SU-DHL-6 (cell line): ENCODE results near the gene DBN1.

Experiments
- H2AFZ ChIP-seq: fragments of 200-600 bp; sonication (generic); 2 replicates; pipeline ENCODE4 v1.6.1; 2014; ENCODE audit warnings: low read depth, mild to moderate bottlenecking, moderate library complexity, mixed read lengths, antibody characterized with exemption, low read length; ENCODE audit not compliant: severe bottlenecking
- H3F3A ChIP-seq: fragments of 200-600 bp; shearing (Covaris generic); 2 replicates; pipeline ENCODE4 v1.6.0; 2016; ENCODE audit warnings: antibody characterized with exemption, mild to moderate bottlenecking; ENCODE audit not compliant: insufficient read depth
- H3K27ac ChIP-seq: fragments of 200-600 bp; sonication (generic); 2 replicates; pipeline ENCODE4 v1.5.1; 2016; ENCODE audit warnings: low read depth, mild to moderate bottlenecking, low read length, moderate library complexity, mixed read lengths
- H3K27me3 ChIP-seq: fragments of 200-600 bp; sonication (generic), shearing (Covaris generic); 2 replicates; pipeline ENCODE4 v1.6.0; 2014; ENCODE audit warnings: mild to moderate bottlenecking, low read length
- H3K36me3 ChIP-seq: fragments of 200-600 bp; sonication (generic); 2 replicates; pipeline ENCODE4 v1.6.1; 2014; ENCODE audit warnings: mild to moderate bottlenecking, low read length, mixed read lengths
- H3K4me2 ChIP-seq: fragments of 300-600, 200-600 bp; shearing (Covaris generic), sonication (generic); 2 replicates; pipeline ENCODE4 v1.6.0; 2014; ENCODE audit warnings: low read length, low read depth, mild to moderate bottlenecking; ENCODE audit not compliant: poor library complexity, severe bottlenecking
- H3K4me3 ChIP-seq: fragments of 200-600 bp; sonication (generic); 2 replicates; pipeline ENCODE4 v1.5.1; 2014; ENCODE audit warnings: antibody characterized with exemption, low read length, mild to moderate bottlenecking, mixed read lengths; ENCODE audit not compliant: insufficient read depth, poor library complexity, severe bottlenecking
- H3K79me2 ChIP-seq: fragments of 200-600 bp; sonication (generic); 2 replicates; pipeline ENCODE4 v1.6.1; 2014; ENCODE audit warnings: mild to moderate bottlenecking, low read length, moderate library complexity; ENCODE audit not compliant: insufficient read depth
- H3K9ac ChIP-seq: fragments of 200-600 bp; sonication (generic); 2 replicates; pipeline ENCODE4 v1.7.0; 2014; ENCODE audit warnings: mild to moderate bottlenecking, low read length
- H3K9me2 ChIP-seq: fragments of 200-600 bp; sonication (generic); replicated peaks from 2 replicates; pipeline ENCODE4 v1.6.1; 2014; ENCODE audit warnings: low read length; ENCODE audit not compliant: insufficient read depth
- H3K9me3 ChIP-seq: fragments of 200-600 bp; sonication (generic); 2 replicates; pipeline ENCODE4 v1.6.1; 2014; ENCODE audit warnings: low read length, mixed read lengths; ENCODE audit not compliant: insufficient read depth
- H4K20me1 ChIP-seq: fragments of 200-600 bp; sonication (generic); 2 replicates; pipeline ENCODE4 v1.6.1; 2014; ENCODE audit warnings: low read depth, mild to moderate bottlenecking, antibody characterized with exemption, low read length, moderate library complexity, mixed read lengths
- EZH2phosphoT487 ChIP-seq: fragments of 200-600 bp; sonication (generic), shearing (Covaris generic); conservative IDR thresholded peaks from 2 replicates; pipeline ENCODE4 v1.6.1; 2018; ENCODE audit warnings: mild to moderate bottlenecking, antibody characterized with exemption, low read length, moderate library complexity, mixed read lengths
- TF ChIP-seq, protein P1 (sequence below): fragments of 200-600 bp; sonication (generic); IDR thresholded peaks from one replicate; pipeline ENCODE4 v1.5.1; 2017; ENCODE audit warnings: antibody characterized with exemption, mild to moderate bottlenecking, low read length, moderate library complexity; ENCODE audit not compliant: insufficient read depth, poor library complexity, severe bottlenecking

Gene DBN1

DNA sequence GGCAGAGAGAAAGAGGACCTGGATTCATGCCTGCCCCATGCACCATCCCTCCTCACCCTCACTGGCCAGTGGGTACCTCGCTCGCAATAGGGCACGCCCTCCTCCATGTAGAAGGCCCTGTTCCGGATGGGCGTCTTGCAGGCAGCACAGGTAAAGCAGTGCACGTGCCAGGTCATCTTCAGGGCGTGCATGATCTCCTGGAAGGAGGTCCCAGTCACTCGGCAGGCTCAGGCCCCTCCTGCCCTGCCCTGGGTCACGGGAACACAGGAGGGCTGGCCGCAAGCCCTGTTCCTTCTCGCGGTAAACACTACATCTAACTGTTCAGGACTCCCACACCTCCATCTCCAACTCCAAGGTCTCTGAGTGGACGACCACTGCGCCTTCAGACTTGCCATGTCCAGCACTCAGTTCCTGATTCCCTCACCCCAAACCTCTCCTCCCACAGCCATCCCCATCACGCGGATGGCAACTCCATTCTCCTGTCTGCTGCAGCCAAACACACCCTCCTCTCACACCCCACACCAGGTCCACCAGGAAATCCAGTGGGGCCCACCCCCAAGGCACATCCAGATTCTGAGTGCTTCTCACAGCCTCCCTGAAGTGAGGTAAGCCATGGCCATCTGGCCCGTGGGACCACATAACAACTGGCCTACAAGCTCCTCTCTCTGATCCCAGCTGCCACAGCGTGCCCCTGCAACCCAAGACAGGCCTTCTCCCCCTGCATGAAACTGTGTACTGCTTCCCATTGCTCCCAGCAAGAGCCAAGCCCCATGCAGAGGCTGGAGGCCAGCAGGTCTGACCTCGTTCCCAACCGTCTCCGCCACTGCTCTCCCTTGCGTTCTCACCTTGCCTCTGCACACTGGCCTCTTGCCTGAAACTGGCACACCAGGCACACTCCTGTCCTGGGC lies 10.8 kb upstream of the DBN1 start:
- Histone ChIP-seq H3K36me3 (no peaks in the 10 kb centered on the region), H3K79me2 (no peaks in the 10 kb centered on the region), H3K9me3 (no peaks in the 10 kb centered on the region), H2AFZ (no peak overlapping the region), H4K20me1 (no peaks in the 10 kb centered on the region), H3K4me3 (no peak overlapping the region), H3F3A (no peaks in the 10 kb centered on the region), H3K27me3 (no peaks in the 10 kb centered on the region), H3K27ac (no peak overlapping the region), H3K9me2 (no peaks in the 10 kb centered on the region), H3K4me2 (no peak overlapping the region), H3K9ac (no peak overlapping the region)
- TF ChIP-seq, protein P1, sequence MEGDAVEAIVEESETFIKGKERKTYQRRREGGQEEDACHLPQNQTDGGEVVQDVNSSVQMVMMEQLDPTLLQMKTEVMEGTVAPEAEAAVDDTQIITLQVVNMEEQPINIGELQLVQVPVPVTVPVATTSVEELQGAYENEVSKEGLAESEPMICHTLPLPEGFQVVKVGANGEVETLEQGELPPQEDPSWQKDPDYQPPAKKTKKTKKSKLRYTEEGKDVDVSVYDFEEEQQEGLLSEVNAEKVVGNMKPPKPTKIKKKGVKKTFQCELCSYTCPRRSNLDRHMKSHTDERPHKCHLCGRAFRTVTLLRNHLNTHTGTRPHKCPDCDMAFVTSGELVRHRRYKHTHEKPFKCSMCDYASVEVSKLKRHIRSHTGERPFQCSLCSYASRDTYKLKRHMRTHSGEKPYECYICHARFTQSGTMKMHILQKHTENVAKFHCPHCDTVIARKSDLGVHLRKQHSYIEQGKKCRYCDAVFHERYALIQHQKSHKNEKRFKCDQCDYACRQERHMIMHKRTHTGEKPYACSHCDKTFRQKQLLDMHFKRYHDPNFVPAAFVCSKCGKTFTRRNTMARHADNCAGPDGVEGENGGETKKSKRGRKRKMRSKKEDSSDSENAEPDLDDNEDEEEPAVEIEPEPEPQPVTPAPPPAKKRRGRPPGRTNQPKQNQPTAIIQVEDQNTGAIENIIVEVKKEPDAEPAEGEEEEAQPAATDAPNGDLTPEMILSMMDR, result no peak
- no peak for TF ChIP-seq EZH2phosphoT487

DNA sequence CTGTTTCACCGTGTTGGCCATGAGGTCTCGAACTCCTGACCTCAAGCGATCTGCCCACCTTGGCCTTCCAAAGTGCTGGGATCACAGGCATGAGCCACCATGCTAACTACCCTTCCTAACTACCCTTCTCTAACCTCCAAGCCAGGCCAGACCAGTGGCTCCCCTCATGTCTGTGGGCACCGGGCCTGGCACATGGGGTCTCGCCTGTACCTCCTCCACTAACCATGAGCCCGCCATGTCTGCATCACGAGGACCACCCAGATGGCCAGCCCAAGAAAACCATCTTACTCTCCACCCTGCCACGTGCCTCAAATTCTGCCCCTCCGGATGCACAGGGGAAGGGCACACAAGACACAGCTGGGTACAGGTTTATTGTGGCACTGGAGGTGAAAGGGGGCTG lies 9.6 kb upstream of the DBN1 start:
- Histone ChIP-seq H3K4me2 (no peak overlapping the region), H3K9me3 (no peaks in the 10 kb centered on the region), H3K36me3 (no peaks in the 10 kb centered on the region), H3K79me2 (no peaks in the 10 kb centered on the region), H4K20me1 (no peaks in the 10 kb centered on the region), H3K9me2 (no peaks in the 10 kb centered on the region), H3K27me3 (no peaks in the 10 kb centered on the region), H2AFZ (no peak overlapping the region), H3F3A (no peaks in the 10 kb centered on the region), H3K27ac (no peak overlapping the region), H3K9ac (no peak overlapping the region), H3K4me3 (no peak overlapping the region)
- TF ChIP-seq, protein P1, result no peak
- TF ChIP-seq EZH2phosphoT487, result no peak

DNA sequence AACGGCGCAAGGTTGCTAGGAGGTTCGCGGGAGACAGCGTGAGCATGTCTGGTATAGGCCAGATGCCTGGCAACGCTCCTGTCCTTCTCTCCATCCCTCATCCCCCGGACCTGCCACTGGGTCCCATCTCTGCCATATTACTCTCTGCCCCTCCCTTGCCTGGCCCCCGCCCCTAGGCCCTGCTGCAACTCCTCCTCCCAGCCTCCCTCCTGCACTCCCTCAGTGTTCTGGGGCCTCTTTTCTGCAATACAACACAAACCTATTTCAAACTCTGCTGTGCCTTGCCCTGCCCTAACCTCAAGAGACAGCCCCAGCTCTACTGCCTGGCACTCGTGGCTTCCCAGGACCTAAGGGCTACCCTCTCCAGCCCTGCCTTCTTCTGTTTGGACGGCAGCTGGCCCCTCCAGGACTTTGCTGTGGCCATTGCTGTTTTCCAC lies 8.9 kb upstream of the DBN1 start:
- Histone ChIP-seq H3K79me2 (no peaks in the 10 kb centered on the region), H3K36me3 (no peaks in the 10 kb centered on the region), H3K4me2 (no peak overlapping the region), H3K27me3 (no peaks in the 10 kb centered on the region), H3K9me3 (no peaks in the 10 kb centered on the region), H3F3A (no peaks in the 10 kb centered on the region), H3K9me2 (no peaks in the 10 kb centered on the region), H3K9ac (no peak overlapping the region), H4K20me1 (no peaks in the 10 kb centered on the region), H3K4me3 (no peak overlapping the region), H2AFZ (no peak overlapping the region), H3K27ac (no peak overlapping the region)
- TF ChIP-seq, protein P1, result no peak
- no peak for TF ChIP-seq EZH2phosphoT487
